GM10266 (cell line): ENCODE data around the gene NTM.

ENCODE experiments used
- DNase-seq: peaks from one replicate; pipeline ENCODE4 v3.0.0; 2012; ENCODE audit errors: extremely low spot score
- TF ChIP-seq, protein P1 (sequence below): IDR thresholded peaks from 2 replicates; pipeline ENCODE4 v1.5.1; 2012; ENCODE audit warnings: mild to moderate bottlenecking, low read depth; ENCODE audit not compliant: control insufficient read depth, insufficient read depth; ENCODE audit errors: missing control alignments

NTM gene

DNA sequence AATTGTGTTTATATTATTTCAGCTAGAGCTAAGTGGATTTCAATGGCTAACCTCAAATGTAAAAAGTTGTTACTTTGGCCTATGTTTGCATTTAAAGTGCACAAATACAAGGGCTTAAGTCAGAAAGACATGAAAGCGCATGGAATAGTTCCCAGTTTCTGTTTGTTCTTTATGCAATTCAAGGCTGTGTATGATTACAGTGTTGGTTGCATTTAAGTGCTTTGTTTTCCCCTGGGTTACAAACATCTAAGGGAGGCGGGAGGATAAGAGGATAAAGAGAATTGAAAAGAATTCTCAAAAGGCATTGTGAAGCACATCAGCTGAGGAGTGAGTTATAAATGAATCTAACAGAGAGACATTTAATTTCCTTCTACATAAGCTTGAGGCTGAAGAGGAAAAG is 453.4 kb downstream of the NTM start:
- DNase-seq: no peak
- TF ChIP-seq, protein P1, sequence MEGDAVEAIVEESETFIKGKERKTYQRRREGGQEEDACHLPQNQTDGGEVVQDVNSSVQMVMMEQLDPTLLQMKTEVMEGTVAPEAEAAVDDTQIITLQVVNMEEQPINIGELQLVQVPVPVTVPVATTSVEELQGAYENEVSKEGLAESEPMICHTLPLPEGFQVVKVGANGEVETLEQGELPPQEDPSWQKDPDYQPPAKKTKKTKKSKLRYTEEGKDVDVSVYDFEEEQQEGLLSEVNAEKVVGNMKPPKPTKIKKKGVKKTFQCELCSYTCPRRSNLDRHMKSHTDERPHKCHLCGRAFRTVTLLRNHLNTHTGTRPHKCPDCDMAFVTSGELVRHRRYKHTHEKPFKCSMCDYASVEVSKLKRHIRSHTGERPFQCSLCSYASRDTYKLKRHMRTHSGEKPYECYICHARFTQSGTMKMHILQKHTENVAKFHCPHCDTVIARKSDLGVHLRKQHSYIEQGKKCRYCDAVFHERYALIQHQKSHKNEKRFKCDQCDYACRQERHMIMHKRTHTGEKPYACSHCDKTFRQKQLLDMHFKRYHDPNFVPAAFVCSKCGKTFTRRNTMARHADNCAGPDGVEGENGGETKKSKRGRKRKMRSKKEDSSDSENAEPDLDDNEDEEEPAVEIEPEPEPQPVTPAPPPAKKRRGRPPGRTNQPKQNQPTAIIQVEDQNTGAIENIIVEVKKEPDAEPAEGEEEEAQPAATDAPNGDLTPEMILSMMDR: no peak

DNA sequence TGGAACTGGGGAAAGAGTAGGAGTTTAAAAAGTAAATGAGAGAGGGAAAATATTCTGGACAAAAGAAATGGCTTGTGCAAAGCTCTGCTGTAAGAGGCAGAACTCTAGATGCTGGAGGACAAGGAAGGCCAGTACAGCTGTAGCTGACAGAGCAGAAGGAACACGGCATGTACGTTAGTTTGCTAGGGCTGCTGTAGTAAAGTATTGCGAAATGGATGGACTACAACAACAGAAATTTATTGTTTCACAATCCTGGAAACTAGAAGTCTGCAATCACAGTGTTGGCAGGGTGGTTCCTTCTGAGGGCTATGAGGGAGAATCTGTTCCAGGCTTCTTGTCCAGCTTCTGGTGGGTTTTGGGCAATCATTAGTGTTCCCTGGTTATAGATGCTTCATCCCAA is 454.4 kb downstream of the NTM start:
- no peak for DNase-seq
- TF ChIP-seq, protein P1: no peak

DNA sequence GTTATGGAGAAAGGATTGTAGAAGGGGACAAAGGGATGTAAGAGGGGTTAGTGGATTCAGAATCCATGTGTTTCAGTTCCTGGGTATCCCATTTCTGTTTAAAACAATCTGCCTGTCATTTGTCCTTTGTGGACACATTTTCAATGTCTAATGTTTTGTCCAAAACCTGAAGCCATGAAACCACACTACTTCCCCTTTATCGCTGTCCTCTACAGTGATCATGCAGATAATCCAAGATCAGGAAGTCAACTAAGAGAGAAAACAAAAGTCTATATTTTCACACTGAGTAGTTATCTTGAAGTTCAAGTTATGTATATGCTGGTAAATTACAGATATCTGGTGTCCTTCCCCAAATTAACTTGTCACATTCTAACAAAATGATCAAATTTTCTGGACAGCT is 457.0 kb downstream of the NTM start:
- DNase-seq: no peak
- TF ChIP-seq, protein P1: no peak

DNA sequence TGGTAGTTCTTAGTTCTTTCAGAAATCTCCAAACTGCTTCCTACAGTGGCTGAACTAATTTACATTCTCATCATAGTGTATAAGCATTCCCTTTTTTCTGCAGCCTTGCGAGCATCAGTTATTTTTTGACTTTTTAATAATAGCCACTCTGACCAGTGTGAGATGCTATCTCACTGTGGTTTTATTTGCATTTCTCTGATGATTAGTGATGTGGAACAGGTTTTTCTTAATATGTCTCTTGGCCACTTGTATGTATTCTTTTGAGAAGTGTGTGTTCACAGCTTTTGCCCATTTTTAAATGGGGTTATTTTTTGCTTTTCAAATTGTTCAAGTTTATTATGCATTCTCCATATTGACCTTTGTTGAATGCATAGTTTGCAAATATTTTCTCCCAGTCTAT is 459.3 kb downstream of the NTM start:
- TF ChIP-seq, protein P1: no peak
- DNase-seq: no peak

DNA sequence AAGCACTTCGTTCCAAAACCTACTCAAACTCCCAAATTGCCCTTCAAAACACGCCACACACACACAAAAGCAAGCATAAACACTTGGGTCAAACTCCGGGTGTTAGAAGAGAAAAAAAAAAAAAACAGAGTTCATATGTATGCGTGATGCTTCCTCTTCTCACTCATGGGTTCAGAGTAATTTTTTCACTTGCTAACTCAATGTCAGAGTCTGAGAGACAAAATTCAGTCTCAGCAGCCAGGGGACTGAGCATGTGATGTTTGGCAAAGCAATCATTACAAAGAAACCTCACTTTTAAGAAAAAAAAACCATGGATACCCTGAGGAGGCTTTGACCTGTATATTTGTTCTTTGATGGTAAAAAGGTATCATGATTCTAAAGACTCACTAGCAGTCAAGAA is 461.7 kb downstream of the NTM start:
- TF ChIP-seq, protein P1: no peak
- no peak for DNase-seq

DNA sequence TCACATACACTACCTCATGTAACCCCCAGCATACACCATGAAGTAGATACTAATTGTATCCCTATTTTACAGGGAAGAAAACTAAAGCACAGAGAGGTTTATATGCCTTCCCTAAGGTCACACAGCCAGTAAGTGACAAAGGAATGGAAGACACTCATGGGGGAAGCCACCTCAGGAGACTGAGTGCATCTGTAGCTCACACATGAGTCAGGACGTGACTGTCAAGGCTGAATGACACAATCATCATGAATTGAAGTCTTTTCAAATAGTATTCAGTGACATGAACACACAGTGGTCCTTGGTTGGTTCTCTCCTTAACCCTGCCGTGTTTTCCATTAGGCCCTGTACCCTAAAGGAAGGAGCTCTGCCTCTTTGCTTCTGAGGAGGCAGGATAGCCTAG is 463.0 kb downstream of the NTM start:
- no peak for DNase-seq
- TF ChIP-seq, protein P1: no peak

DNA sequence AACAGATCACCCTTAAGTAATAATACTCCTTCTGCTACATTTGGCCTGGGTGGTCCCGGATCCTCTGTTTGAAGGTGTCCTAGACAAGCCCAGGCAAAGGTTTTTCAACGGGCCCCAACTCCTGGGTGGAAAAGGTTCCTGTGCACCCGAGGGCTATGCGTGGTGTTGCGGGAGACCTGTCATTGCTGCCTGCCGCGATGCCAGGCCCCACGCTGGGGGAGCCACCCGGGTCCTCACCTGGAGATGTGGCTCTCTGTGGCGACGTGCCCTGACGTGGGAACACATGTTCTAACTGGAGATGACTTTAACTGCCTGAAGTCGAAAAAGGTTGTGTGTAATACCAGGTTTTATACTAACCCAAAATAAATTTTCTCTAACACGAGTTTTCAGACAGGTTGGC is 467.1 kb downstream of the NTM start:
- DNase-seq: no peak
- TF ChIP-seq, protein P1: no peak

DNA sequence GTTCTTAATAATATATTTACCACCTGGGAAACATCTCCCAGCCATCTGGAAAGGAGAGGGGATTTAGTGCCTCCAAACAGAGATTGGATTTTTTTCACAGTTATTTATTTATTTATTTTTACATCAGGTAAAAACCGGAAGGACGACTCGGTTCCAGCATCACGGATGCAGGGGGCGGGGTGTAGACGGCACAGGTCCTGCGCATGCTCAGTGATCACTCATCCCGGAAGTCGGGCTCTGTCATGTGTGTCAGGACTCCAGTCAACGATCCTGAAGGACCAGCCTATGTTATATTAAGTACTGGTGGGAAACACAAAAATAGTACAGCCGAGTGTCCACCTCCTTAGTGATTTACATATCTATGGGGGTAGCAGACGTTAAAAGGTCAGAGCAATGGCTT is 467.6 kb downstream of the NTM start:
- TF ChIP-seq, protein P1: no peak
- DNase-seq: no peak
